Stimulated activated CD4-positive, alpha-beta T cell treated with anti-CD3 and anti-CD28 coated beads, TNF-alpha, amount 100 ng/mL, for 4 hours (primary cell): ENCODE results near the gene GALNT1.

Experiments
- DNase-seq, 3 experiments: peaks; one replicate each; pipeline ENCODE4 v3.0.0-alpha.2; 2020; ENCODE audit warnings: low read depth in 3 of 3

GALNT1 gene

DNA sequence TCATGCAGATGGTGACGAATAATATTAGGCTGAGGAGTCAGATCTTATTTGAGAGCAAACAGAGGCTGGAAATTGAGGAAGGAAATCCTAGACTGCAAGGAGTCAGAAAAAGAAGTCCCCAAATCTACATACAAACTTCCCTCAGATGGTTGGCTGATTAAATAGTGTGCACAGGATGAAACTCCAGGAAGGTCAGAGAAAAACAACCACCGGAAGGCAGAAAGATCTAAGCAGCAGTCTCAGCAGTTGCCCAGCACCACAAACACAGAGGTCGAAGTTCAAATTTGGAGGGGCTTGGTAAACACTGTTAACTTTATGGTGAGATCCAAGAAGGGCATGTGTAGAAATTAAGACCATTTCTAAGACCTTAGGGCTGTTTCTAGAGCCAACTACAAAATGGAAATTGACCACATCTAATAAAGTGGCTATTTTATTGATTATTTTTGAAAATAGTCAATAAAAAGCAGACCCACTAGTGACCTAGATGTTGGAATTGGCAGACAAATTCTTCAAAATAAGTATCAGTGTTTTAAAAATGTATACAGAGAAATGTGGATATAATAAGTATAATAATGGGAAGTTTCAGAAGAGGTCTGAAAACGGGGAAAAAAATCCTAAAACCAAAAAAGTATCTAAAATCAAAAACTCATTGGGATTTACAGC lies 134.8 kb downstream of the GALNT1 start:
- DNase-seq = no peak

DNA sequence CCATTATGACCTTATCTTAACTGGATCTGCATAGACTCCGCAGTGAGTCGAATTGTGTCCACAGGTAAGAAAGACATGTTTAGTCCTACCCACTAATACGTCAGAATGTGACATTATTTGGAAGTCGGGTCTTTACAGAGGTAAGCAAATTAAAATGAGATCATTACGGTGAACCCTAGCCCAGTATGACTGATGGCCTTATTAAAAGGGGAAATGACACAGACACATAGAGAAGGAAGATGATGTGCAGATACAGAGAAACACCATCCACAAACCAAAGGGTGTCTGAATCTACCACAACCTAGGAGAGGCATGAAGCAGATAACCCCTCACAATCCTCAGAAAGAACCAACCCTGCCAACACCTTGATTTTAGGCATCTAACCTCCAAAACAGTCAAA lies 135.6 kb downstream of the GALNT1 start:
- DNase-seq = no peak

DNA sequence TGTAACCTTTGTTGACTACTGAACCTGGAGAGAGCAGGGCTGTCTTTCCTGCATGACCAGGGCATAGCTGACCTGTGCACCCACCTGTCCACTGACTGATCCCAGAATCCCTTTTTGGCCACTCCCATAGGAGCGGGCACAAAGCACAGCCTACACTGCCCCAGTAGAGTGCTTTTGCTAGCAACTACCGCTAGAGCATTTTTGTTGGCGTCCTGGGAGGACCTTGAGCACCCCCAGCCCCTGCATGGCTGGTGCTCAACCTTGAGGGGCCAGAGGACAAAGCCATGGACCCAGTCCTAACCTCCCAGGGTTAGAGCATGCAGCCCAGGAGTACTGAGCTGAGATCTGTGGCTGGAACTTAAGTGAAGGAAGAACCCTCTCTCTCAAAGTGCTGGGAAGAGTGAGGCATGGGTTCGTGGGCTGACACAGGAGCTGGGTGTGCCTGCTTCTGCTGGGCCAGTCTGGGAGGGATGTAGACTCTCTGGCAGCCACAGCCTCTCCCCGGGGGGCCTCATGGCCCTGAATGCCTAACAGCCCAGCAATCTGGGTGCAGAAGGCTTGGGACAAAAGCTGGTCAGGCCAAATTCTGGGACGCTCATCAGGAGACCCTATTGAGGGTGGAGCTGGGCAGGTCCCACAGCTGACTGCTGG lies 140.0 kb downstream of the GALNT1 start:
- no peak for DNase-seq

DNA sequence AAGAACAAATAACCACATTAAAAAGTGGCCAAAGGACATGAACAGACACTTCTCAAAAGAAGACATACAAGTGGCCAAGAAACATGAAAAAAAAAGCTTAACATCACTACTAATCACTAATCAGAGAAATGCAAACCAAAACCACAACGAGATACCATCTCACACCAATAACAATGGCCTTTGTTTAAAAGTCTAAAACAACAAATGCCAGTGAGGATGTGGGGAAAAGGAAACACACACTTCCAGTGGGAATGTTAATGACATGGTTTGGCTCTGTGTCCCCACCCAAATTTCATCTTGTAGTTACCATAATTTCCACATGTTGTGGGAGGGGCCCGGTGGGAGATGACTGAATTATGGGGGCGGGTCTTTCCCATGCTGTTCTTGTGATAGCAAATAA lies 147.1 kb downstream of the GALNT1 start:
- no peak for DNase-seq

DNA sequence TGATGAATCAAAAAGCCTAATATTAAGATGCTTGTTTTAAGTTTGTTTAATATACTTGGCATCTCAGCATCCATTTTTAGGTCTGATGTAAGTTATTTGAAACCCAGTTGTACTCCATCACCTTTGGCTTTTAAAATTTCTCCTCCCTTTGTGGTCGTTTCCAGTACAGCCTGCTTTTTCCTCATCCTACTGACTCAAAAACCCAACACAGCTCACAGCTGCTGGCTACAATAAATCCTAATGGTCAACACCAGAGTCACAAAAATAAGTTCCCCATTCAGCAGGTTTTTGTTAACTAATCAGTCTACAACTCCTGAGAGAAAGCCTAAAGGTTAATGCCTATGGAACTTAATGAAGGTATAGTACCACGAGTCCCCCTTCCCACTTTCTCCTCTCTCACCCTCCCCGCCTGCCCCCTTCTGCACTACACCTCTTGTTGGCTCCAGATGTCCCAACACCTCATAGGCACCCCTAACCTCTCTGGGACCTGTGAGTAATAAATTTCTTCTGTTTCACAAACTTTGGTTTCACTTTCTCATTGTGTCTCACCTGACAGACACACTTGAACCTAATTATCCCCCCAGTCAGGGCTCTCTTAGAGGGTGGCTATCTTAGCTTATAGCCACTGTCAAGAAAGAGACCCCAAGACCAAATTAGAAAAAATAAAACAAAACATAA lies 148.6 kb downstream of the GALNT1 start:
- DNase-seq = no peak

DNA sequence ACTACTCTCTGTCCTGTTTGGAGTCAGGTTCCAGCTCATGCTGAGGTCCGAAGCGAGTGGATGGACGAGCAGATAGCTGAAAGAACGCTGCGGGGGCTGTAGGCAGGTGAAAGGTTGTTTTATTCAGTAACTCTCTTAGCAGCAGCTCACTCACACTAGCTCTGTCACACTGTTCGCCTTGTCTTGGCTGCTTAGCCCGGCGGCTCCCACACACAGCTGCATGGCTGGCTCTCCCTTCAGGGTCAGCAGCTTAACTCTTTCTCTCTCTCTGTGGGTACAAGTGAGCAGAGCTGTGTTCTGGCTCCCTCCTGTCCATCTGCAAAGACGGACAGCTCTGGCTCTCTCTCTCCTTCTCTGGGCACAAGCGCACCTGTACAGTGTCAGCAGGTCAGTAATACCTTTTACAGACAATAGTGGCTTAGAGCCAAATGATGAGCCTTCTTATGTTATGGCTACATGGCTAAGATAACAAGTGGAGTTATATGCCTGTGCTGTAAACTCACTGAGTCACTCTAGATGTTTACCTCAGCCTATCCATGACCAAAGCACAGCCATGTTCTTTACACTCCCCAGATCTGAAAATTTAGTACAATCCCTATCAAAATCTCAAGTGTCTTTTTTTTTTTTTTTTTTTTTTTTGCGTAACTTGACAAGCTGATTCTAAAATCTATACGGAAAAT lies 149.3 kb downstream of the GALNT1 start:
- DNase-seq = no peak

DNA sequence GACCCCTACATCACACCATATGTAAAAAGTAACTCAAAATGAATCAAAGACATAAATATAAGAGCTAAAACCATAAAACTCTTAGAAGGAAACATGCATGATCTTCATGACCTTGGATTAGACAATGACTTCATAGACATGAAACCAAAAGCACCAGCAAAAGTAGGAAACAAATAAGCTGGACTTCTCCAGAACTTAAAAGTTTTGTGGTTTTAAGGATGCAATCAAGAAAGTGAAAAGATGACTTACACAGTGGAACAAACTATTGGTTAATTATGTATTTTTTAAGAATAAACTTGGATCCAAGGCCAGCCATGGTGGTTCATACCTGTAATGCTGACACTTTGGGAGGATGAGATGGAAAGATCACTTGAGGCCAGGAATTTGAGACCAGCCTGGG lies 150.2 kb downstream of the GALNT1 start:
- no peak for DNase-seq

DNA sequence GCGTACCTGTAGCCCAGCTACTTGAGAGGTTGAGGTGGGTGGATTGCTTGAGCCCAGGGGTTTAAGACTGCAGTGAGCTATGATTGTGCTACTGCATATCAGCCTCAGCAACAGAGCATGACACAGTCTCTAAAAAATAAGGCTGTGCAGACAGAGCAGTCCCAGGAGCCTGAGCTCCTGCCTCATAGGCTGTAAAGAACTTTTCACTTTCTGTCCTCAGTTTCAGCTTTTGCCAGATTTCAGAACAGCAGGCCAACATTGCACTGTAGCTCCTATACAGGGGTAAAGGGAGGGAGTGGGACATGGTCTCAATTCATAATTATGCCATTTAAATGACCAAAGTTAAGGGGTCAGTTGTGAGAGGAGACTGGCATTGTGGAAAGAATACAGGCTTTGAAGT lies 150.6 kb downstream of the GALNT1 start:
- DNase-seq = no peak

DNA sequence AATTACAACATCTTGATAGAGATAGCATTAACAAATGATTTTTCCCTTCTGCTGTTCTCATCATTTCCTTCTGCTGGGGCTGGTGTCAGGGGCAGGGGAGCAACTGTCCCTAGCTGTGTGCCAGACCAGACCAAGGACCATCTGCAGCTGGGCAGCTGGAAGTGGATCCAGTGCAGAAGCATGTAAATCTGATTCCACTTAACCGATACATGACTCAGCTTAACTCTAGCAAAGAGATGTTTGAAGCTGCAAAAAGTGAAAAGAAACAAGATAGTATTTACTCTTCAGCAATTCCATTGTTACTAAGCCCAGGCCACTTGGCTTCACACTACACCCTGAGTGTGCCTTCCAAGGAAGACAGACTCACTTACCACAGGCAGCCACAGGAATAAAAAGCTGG lies 151.1 kb downstream of the GALNT1 start:
- no peak for DNase-seq

DNA sequence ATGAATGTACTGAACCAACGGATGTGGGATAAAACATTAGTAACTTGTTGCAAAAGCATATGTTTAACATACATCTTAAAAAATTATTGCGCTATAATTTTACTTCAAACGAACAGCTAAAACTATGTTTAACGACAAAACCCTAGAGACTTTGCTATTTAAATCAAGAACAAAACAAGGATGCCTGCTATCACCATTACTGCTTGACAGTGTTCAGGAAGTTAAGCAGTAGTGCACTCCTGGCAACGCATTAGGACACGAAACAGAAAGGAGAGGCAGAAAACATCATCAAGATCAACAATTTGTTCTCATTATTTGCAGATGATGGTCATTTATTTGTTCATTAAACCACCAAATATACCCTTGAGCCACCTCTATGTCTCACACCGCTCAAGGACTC lies 151.9 kb downstream of the GALNT1 start:
- no peak for DNase-seq

DNA sequence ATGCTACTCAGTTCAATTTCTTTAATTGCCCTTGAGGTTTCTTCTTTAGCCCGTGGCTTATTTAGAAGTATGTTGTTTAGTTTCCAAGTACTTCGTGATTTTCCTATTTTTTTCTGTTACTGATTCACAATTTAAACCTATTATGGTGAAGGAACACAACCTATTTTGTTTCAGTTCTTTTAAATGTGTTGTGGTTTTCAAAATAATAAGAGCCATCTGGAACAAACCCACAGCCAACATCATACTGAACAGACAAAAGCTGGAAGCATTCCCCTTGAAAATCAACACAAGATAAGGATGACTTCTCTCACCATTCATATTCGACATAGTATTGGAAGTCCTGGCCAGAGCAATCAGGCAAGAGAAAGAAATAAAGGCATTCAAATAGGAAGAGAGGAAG lies 155.2 kb downstream of the GALNT1 start:
- no peak for DNase-seq

DNA sequence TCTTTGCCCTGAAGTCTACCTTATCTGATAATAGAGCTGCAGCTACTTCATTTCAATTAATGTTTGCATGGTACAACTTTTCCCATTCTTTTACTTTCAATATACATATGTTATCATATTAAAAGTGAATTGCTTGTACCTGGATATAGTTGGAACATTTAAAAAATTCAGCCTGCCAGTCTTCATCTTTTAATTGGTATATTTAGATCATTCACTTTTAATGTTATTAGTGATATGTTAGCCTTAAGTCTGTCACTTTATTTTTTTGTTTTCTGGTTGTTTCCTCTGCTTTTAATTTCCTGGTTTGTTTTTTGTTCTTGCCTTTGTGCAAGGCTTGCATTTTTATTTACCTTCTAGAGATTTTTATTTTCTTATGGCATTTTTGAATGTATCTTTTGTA lies 158.2 kb downstream of the GALNT1 start:
- no peak for DNase-seq

DNA sequence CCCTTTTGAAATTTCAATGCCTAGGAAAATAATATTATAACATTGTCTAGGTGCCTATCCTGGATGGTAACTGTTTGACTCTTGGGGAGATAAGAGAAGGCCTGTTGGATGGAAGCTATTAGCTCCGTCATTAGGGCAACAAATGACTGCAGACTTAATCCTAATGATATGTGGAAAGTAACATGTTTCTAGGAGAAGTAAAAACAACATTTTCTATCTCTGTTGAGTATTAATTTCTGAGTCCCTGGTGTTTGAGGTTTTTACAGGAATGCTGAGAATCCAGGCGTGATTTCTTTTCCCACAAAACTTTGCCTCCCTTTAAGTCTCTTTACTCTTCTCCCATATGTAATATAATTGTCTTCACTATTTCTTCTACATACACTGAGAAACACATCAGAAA lies 159.1 kb downstream of the GALNT1 start:
- no peak for DNase-seq

DNA sequence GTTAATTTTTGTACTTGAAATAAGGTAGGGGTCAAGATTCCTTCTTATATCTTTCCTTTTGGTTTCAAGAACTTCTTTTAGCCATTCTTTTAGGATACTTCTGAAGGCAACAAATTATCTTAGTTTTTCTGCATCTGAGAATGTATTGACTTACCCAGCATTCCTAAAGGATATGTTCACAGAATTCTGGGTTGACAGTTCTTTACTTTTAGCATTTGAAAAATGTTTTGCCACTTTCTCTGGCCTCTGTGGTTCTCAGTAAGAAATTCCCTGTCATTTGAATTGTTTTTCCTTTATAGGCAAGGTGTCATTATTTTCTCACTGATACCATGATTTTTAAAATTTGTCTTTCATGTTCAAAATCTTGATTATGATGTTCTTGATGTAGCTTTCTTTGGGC lies 162.4 kb downstream of the GALNT1 start:
- no peak for DNase-seq

DNA sequence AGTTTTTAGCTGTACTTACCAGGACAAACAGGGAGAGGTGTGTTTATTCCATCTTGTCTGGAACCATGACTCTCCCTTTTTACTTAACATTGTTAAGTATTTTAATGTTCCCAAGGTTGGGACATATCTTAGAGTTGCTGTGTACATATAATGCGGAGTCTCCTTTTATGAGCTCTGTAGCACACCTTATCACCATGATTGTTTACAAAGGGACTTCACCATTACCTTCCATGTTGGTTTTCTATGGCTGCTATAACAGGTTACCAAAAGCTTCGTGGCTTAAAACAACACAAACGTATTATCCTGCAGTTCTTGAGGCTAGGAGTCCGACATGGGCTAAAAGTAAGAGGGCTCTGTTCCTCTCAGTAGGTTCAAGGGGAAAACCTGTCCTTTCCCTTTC lies 164.3 kb downstream of the GALNT1 start:
- no peak for DNase-seq

DNA sequence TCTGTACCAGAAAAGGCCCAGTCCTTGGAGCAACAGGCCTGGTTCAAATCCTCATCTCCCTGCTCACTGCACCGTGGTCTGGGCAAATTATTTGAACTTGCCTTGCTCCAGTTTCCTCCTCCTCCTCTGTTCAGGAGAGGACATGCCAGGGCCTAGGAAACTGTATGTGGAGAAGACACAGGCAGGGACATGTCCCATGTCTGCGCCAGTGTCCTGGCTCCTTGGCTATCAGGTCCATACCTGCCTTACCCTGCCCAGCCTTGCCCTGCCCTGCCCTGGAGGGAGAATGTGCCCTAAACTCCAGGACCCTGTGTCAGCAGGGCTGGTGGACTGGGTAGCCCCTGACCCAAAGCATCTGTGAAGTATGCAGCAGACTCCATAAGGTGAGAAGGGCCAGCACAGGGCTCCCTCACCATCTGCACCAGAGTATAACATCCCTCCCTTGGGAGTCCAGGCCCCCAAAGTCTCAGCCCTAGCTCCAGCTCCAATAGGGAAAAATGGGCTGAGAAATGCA lies 165.3 kb downstream of the GALNT1 start:
- no peak for DNase-seq

DNA sequence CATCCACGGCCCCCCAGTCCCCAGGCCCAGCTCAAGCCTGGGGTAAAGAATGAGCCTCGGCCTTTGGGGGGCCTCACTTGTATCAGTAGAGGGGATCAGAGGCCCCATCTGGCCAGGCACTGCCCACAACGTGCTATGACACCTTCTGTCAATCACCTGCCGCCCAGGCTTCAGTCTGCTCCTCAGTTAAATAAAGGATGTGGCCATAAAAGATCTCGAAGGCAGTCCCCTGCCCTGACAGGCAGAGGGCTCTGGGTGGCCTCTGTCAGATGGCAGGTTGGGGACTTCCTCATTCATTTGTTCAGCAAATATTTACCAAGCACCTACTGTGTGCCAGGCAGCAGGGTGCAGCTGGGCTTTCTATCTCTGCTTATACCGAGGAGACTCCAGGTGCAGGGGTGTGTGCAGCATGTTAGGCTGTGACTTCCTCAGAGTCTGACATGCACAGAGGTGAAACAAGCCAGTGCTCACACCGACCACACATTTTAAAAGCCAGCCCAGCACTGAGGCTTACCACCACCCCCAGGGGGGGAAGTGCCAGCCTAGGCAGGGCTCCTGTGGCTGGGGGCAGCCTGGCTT lies 166.4 kb downstream of the GALNT1 start:
- no peak for DNase-seq

DNA sequence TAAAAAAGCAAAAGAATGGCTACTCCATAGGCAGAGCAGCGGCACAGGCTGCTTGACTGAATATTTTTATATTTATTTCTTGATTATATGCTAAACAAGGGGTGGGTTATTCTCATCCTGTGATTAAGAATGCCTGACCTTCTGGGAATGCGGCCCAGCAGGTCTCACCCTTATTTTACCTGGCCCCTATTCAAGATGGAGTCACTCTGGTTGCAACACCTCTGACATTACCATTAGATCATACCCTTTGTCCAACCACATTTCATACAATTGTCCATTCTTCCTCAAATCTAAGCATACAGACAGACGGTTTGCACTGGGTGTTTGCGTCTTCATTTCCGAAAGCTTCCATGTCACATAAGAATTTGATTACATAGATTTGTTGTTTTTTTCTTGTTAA lies 168.2 kb downstream of the GALNT1 start:
- DNase-seq = no peak

DNA sequence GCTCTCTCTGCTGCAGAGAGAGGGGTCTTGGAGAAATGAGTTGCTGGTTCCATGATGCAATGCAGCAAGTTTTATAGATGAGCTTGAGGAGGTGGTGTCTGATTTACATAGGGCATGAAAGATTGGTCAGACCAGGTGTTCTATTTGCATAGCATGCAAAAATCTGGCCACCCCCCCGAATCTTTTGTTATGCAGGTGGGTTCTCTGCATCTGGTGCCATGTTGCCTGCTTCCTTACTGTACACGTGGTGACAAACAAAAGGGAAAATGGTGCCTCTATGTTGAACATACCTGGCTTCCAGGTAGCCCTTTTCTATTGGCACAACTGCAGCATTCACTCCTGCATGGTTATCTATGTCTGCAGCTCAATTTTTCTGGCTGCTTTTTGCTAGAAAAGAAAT lies 169.4 kb downstream of the GALNT1 start:
- DNase-seq = no peak

DNA sequence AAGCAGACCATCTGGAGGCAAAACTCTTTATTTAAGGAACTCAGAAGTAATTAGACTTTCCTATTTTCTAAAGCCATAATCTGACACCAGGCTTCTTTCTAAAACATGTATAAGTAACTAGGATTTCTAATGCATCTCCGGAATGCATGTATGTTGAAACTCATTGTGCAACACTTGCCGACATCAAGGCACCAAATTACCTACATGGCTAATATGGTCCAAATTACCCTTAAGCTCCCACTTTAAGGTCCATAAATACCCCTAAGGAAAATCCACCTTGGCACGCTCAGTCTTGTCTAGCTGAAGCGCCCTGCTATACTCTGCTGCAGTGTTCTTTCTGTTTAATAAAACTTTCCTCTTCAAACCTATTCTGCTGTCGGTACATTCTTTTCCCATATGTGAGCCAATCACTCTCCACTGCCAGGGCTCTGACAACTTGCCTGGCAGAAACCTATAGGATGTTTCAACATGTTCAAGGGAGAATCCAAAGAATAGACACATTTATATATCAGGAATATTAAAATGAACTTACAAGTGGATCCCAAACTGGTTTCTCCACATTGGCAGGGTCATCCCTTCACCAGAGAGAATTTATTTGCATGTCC lies 171.9 kb downstream of the GALNT1 start:
- no peak for DNase-seq

DNA sequence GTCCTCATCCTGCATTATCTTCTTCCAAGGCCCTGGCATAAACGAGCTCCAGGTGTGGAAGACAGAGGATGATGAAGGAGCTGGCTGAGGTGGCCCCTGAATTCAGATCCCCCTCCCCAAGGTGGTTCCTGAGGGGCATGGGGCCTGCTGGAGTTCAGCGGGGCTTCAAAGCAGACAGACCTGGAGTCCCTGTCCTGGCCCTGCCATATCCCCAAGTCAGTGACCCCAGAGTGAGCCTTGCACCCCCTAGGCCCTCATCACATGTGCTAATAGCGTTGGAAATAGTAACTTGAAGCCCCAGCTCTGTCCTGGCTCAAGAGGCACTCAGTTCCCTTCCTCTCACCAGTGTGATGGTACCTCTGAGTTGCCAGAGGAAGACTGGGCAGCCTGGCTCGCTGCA lies 172.9 kb downstream of the GALNT1 start:
- DNase-seq = no peak

DNA sequence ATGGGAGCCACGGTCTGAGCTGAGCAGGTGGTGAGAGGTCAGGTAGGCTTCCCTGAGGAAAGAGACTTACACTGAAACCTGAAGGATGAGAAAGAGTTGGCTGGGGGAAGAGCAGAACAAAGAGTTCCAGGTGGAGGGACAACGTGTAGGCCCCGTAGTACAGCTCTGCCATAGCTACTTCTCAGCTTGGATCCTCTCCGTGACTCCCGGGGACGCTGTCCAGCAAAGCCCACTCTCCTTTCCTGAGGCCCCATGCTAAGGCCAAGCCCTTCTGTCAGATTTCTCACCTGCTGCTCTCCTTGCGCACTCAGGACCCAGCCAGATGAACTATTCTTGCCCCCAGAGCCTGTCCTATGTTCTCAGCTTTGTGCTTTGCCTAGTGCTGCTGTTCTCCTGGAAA lies 173.8 kb downstream of the GALNT1 start:
- no peak for DNase-seq
